MG63 (cell line): ENCODE results near the gene CFAP119. TPM values are rescaled to one million over a fixed set of nuclear protein-coding genes. Genes with fewer than 3 reads are reported as not detected.

Source experiments
- DNase-seq: peaks from one replicate; pipeline ENCODE4 v3.0.0-alpha.2; 2020
- H3K27me3 ChIP-seq: fragments of 250-450 bp; sonication (Bioruptor Pico); 2 replicates; pipeline ENCODE4 v1.5.1; 2020; ENCODE audit warnings: mild to moderate bottlenecking, moderate library complexity
- H3K36me3 ChIP-seq: fragments of 250-450 bp; sonication (Bioruptor Pico); 2 replicates; pipeline ENCODE4 v1.5.1; 2020; ENCODE audit warnings: mild to moderate bottlenecking, moderate library complexity
- H3K4me3 ChIP-seq: fragments of 250-450 bp; sonication (Bioruptor Pico); 2 replicates; pipeline ENCODE4 v1.5.1; 2020; ENCODE audit warnings: mild to moderate bottlenecking, moderate library complexity
- H3K9me3 ChIP-seq: fragments of 250-450 bp; sonication (Bioruptor Pico); 2 replicates; pipeline ENCODE4 v1.5.1; 2020; ENCODE audit warnings: mild to moderate bottlenecking, moderate library complexity
- total RNA-seq: library from RNA; depleted of rRNA; stranded (reverse); fragments of >200 nt; shearing (Covaris generic); gene quantifications from 2 replicates; pipeline ENCODE4 v1.2.3, GENCODE V29; 2014; ENCODE audit warnings: low replicate concordance; rRNA removed

Gene CFAP119
- total RNA-seq, 1 experiment from 2014 or later: 9.1 TPM

DNA sequence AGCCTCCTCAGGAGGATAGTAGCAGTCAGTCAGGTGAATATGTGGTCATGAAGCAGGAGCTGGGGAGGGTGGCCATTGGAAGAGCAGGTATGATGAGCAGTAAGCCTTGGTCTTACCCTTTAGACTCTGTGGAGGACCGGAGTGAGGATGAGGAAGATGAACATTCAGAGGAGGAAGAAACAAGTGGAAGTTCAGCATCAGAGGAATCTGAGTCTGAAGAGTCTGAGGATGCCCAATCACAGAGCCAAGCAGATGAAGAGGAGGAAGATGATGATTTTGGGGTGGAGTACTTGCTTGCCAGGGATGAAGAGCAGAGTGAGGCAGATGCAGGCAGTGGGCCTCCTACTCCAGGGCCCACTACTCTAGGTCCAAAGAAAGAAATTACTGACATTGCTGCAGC, 50.1 kb downstream of the CFAP119 start:
- Histone ChIP-seq H3K9me3 (no peaks in the 10 kb centered on the region), H3K4me3 (no peak overlapping the region), H3K27me3 (no peaks in the 10 kb centered on the region), H3K36me3 (peaks cover 98% of the 10 kb centered on the region)
- no peak for DNase-seq

GRCh38 chr16:30710971-30711370, 50.9 kb downstream of the CFAP119 start:
- DNase-seq: no peak
- Histone ChIP-seq H3K9me3 (no peaks in the 10 kb centered on the region), H3K4me3 (no peak overlapping the region), H3K36me3 (peaks cover 98% of the 10 kb centered on the region), H3K27me3 (no peaks in the 10 kb centered on the region)

Other genes starting within 250 kb of the CFAP119 start
- 47.6 and 72.9 TPM in 2 replicates for gene ZNF768, start 235.5 kb downstream of the CFAP119 start, total RNA-seq
- gene ZNF747, start 227.2 kb downstream of the CFAP119 start, total RNA-seq: 11.8 and 27.9 TPM in 2 replicates
- 2.0 and 6.8 TPM in 2 replicates for gene ZNF764, start 203.7 kb downstream of the CFAP119 start, total RNA-seq
- gene ZNF688, start 190.3 kb downstream of the CFAP119 start, total RNA-seq: 4.0 TPM in 2 replicates
- gene ZNF785, start 176.4 kb downstream of the CFAP119 start, total RNA-seq: 11.4 and 15.7 TPM in 2 replicates
- gene ZNF689, start 151.7 kb downstream of the CFAP119 start, total RNA-seq: 6.5 and 9.1 TPM in 2 replicates
- gene PRR14, start 111.1 kb downstream of the CFAP119 start, total RNA-seq: 1.7 and 5.3 TPM in 2 replicates
- 6.0 and 14.5 TPM in 2 replicates for gene FBRS, start 103.6 kb downstream of the CFAP119 start, total RNA-seq
- 2.6 and 6.9 TPM in 2 replicates for gene SRCAP, start 62.9 kb downstream of the CFAP119 start, total RNA-seq
- gene PHKG2, start 13.6 kb downstream of the CFAP119 start, total RNA-seq: 18.3 and 25.2 TPM in 2 replicates
- 116 and 127 TPM in 2 replicates for gene RNF40, start 260 bp upstream of the CFAP119 start, total RNA-seq
- 10.3 and 13.6 TPM in 2 replicates for gene ZNF629, start 25.1 kb upstream of the CFAP119 start, total RNA-seq
- 64.3 and 70.8 TPM in 2 replicates for gene BCL7C, start 132.0 kb upstream of the CFAP119 start, total RNA-seq
- not detected in 2 replicates for gene CTF1, start 134.6 kb upstream of the CFAP119 start, total RNA-seq
- 19.5 and 31.2 TPM in 2 replicates for gene FBXL19, start 161.5 kb upstream of the CFAP119 start, total RNA-seq
- 4.1 and 4.2 TPM in 2 replicates for gene ORAI3, start 187.0 kb upstream of the CFAP119 start, total RNA-seq
- 0.17 and 0.76 TPM in 2 replicates for gene SETD1A, start 195.7 kb upstream of the CFAP119 start, total RNA-seq
- gene HSD3B7, start 223.1 kb upstream of the CFAP119 start, total RNA-seq: 2.1 and 5.0 TPM in 2 replicates
- gene STX1B, start 248.6 kb upstream of the CFAP119 start, total RNA-seq: not detected in 2 replicates